NCI-H748 treated with DMSO at 0.1 percent for 48 hours (cell line): Measurements from ENCODE around the gene ZFP36L1.

Experiments
- DNase-seq: peaks from one replicate; lab custom pipeline; 2025; lab: John Stamatoyannopoulos, UW

ZFP36L1 gene

DNA sequence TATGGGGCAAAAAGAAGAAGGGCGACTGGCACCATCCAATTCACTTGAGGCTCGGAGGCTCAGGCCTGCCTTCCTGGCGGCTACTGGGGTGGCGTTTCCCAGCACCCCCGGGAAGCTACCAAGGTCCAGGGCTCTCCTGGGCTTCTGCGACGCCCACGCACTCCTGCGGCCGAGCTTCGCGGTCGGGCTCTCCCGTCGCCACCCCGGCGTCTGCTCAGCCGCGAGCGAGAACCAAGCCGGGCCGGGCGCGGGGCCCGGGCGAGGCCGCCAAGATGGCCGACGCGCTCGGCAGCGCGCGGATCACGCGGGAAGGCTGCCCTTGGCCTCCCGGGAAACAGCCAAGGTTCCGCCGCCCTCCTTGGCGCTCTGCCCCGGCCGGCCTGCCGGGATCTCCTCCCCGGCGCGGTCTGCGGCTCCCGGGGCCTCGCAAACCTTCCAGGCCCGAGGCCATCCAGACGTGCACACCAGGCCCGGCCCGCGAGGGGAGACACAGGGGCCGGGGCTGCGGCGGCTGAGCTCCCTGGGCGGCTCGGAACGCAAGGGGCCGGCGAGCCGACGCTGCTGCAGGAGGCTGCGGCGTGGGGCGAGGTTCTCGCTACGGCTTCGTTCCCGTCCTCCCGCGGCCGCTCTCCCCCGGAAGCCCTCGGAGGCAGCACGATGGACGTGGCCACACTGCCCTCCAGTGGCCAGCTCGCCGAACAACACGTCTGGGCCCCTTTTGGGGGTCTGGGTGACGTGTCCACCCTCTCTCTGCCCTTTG lies 23.5 kb upstream of the ZFP36L1 start:
- DNase-seq: peak; percentile 47

DNA sequence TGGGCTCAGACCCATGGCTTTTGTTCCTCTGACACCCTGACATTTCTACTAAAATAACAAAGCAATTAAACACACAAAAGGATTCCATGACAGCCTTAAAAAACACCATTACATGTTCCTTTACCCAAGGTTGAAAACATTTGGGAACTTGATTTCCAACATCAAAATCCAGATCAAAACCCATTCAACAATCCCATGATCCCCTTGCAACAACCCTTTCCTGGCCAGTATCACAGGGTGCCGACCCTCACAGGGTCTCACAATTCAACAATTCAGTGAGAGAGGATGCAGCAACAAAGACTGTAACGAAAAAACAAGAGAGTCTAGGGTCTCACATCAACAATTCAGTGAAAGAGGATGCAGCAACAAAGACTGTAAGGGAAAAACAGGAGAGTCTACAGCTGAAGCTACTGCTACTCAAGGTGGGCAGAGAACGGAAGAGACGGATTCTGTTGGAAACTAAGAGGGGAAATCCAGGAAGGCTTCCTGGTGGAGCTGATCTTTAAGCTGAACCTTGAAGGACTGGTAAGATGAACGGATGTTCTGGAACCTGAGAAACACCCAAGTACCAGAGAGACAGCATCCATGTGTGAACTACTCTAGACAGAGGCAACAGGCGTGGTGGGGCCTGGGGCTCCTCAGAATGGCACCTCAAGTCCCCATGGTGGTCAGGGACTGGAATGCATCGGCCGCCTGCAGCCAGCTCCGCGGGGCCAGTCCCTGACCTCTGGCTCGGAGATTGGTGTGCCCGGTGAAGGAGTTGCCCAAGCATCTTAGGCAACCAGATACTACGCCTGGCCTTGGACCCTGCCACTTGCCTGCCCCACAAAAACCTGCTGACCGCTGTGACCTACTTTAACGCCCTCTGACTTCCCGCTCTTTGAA lies 22.7 kb upstream of the ZFP36L1 start:
- no peak for DNase-seq

DNA sequence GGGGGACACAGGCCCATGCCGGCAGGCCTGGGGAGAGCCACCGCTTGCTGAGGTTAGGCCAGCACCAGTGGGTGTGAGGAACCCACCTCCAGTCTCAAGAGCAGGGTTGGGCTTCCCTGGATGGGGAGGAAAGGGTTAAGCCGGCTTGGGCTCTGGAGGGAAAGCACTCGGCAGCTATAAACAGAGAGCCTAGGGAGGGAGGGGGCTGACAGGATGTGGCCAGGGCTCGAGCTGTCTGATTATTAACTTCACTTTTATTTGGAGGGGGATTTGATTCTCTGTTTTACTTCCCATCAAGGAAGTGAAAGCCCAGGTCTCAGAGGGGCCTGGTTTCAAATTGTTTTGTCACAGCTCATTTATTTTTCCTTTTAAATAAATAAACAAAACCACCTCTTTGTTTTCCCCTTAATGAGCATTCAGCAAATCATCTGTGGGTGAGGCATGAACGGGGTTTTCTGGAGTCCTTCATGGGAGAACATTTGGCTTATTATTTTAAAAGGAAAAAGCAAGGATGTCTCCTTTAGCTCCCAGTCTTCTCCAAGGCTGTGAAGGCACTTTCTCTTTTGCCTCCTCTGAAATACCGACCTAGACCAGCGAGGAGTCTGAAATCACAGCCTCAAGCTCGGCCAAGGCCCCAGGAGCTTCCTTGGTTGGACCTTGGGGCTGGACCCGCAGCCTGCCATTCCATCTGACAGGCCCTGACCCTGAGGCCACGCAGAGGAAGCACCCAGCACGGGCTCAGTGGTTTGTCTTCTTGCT lies 21.9 kb upstream of the ZFP36L1 start:
- no peak for DNase-seq

DNA sequence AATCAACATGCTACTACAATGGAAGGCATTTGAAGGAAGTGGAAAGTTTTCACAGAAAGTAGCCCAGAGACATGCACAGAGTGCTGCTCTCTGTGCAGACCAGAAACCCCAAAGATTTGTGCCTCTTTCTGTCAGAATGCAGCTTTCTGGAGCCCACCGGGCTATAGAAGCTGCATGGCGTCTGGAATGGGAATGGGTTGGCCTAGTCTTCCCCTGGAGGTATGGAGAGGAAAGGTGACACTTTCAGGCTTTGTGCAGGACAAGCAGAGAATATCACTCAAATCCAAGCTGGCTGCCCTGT lies 21.3 kb upstream of the ZFP36L1 start:
- no peak for DNase-seq

DNA sequence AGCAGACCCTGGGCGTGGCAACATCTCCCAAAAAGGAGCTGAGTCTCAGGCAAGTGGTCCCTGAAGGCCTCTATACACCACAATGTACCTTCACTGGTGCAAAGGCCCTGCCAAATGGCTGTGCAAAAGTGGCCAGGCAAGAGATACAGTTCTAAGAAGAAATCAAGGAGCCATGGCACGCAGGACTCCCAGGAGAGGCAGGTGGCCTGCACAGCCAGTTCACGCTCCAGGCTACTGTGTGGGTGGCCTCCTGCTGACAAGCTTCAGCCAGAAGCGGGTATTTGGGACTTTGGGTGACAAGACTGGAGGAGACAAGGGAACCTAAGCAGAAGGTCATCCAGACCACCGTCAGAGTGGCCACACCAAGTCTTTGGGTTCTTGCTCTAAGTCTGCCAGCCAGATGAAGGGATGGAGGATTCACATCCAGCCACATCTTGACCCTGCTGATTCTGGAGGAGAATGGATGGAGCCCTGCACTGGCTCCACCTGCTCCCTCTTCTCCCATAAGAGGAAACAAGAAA lies 20.5 kb upstream of the ZFP36L1 start:
- DNase-seq: no peak

DNA sequence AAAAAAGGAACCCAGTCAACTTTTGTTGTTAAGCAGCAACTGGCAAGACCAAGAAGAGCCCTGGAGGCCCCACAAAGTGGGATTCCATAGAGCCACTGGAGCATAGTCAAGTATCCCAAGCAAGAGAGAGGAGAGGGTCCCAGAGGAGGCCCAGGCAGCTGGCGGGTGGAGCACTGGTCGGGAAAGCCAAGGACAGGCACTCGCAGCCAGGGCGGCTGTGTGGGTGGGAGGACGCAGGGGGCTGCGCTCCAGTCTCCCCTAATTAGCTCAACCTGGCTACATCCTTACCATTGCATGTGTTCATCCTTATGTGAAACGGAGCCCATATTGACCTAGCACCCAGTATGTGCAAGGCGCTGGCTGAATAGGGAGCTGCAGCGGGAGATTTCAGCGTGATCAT lies 18.3 kb upstream of the ZFP36L1 start:
- DNase-seq: no peak

DNA sequence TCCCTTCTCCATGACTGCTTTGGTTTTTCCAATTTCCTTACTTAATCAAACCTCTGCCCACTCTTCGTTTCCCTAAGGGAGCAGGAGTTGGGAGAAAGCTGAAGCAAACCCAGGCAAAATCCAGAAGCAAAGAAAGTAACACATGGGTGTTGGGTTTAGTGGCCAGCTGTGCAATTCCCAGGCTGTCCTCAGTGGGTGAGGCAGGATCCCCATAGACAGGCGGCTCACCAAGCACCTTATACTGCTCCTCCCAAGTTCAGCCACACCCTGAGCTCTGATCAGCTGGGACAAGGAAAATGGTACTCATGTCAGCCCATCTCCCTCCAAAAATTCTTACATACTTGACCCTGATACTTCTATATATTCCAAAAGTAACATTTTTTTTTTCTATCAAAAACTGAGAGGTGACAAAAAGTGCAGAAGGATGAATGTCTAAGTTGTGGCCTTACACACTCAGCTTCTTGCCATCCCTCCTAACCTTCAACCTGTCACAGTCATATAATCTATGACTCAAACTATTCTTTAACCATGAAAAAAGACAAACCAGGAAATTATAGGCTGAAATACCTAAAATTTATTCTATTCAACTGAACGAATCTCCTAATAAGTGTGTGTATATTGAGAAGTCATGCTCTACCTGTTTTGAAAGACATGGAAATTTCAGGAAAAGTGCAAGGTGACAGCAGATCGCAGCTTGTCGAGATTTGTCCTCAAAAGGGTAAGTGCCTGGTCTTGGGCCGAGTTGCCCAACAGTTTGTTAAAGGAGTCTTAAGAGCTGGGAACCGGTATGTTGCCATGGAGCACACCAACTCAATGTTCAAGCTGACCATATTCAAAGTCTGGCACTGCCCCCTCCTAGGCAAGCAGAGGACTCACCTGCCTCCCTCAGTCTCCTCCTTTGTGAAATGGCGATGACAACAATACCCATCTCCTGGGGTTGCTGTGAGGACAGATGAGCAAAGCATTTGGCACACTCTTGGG lies 17.6 kb upstream of the ZFP36L1 start:
- no peak for DNase-seq

DNA sequence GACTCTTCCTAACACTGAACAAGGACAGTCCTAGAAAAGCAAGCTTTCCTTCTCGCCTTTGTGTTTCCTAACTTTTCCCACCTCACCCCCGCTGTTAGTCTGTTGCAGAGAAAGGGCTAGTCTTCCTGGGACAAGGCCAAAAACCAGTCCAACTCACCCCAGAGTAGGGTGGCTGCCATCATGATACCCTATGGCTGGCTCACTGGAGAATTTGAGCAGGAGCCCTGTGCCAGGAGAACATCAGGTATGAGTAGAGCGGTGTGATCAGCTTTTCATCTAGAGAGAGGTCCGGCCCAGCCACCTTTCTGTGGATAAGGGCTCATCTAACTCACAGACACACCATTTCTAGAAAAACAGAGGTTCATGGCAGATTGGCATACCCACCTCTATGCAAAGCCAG lies 16.7 kb upstream of the ZFP36L1 start:
- DNase-seq: no peak

DNA sequence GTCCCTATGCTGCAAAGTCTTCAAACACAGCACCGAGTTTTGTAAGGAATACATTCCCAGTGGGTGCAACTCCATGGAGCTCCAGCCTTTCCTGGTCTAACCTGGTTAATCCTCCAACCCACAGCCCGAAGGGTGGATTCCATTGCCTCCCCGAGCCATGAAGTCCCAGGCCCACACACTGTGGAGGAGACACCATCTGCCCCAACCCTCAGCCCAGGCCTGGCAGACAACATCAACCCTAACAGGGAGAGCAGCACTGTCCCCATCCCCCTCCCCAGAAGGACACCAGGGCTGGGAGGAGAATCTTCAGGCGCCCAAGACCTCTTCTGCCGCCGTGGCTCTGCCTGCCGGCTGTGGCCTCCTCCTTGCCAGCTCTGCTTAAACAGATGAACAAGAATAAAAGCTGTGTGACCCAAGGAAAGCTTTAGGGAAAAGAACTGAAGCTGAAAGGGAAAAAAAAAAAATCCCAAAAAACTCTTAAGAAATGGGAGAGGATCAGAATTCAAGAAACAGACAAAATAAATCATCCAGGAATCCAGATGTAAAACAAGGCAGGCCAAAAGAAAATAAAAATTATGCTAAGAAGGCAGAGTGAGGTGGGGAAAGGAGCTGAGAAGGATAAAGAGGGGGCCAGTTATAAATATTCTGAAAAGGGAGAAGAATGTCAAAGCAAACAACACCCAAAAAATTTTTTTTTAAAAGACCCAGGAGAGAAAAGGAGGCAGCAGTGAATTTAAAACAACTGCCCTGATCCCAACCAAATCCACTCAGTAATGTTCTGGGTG lies 16.0 kb upstream of the ZFP36L1 start:
- DNase-seq: no peak

DNA sequence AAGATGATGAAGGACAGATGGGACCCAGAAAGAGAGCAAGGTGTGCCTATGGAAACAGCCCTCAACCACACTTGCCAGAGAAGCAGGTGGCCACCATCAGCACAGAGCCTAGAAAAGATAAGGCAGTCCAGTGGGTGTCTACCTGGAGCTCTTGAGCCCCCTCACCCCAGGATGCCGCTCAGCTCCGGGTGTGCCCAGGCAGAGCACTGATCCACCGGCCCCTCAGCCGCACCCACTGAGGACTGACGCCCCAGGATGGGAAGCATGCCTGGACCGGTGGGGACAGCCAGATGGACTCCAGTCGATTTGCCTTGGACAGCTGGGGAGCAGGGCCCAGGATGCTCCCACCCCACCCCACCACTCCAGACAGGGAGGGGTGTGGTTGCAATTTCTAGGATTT lies 15.1 kb upstream of the ZFP36L1 start:
- DNase-seq: no peak

DNA sequence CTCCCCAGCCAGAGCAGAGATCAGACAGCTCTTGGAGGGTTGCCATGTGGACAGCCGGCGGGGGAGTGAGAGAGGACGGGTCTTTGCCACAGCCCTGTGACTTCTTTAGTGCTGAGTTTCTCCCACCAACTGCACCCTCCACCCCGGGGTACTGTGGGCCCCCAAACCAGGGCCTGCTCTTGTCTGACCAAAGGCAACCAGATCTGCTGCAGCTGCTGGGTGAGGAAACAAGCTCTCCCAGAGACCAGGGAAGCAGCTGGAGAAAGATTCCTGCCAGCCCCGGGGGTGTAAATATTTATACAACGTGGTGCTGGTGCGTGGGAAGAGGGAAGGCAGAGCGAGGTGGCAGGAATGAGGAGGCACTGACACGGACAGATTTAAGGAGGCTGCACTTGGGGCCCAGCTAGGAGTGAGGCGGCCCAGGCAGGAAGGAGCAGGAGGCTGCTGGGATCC lies 14.3 kb upstream of the ZFP36L1 start:
- DNase-seq: no peak

DNA sequence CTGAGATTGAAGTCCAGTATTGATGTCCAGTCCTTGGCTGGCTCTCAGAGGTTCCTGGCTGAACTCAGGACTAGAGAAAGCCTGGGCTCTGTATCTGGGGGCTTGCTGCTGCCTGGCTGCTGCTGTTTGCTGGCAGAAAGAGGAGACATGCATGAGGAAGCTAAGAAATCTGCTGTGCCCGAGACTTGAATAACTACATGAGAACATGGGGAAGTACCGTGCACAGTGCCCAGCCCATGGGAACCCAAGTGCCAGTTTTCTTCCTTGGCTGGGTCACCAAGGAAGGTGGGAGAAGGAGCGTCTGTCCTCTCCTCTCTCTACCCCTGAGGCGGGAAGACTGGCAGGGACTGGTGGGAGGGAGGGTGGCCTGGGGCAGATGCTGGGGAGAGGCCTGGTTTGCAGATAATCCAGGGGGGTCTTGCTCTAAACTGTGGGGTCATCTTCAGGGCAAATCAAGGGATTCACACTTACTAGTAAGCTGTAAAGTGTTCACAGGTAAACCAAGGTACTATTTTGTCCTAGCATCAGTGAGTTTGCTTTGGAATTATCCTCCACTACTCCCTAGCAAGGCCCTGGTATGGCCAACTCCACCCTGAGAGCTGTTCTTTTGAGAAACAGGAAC lies 13.8 kb upstream of the ZFP36L1 start:
- DNase-seq: no peak

DNA sequence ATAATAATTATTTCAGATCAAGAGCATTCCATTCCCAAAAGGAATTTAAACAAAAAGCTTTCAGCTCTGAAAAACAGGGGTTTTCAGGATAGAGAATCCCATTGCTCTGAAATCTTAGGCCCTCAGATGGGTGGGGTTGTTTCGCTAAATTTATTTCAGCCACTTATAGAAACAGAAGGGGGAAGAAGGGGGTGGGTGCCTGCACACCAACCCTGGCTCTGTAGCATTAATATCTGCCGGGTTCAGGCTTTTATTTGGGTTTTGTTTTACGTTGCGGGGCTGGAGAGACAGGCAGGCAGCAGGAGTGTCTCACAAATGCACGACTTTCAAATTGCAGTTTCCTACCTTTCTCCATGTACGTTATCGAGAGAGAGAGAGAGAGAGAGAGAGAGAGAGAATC lies 12.5 kb upstream of the ZFP36L1 start:
- DNase-seq: no peak

DNA sequence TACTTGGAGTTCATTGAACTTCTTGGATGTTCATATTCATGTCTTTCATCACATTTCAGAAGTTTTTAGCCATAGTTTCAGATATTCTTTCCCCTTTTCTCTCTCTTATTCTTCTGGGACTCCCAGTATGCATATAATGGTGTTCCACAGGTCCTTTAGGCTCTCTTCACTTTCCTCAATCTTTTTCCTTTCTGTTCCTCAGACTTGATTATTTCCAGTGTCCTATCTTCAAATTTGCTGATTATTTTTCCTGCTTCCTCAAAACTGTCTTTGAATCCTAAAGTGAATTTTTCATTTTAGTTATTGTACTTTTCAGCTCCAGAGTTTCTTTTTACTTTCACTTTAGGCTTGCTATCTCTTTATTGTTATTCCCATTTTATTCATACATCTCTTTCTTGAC lies 8.8 kb upstream of the ZFP36L1 start:
- no peak for DNase-seq

DNA sequence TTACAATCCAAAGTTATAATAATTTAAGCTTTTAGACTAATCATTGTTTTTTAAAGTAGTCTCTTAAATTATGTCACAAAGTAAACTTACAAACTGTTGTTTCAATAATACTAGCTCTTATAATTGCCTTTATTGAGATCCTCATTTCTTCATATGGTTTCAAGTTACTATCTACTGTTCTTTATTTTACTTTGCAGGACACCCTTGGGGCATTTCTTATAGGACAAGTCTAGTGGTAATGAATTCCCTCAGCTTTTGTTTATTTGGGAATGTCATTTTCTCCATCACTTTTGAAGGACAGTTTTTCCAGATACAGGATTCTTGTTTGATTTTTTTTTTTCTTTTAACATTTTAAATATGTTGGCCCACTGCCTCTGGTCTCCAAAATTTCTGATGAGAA lies 8.1 kb upstream of the ZFP36L1 start:
- no peak for DNase-seq

DNA sequence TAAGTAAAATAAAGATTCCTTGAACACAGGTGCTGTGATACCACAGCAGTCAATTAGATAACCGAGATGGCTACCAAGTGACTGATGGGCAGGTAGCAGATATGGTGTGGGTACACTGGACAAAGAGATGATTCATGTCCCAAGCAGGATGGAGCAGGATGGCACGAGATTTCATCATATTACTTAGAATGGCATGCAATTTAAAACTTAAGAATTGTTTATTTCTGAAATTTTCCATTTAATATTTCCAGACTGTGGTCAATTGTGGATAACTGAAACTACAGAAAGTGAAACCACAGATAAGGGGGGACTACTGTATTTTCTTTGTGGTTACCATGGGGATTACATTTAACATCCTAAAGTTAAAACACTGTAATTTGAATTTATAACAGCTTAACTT lies 7.5 kb upstream of the ZFP36L1 start:
- DNase-seq: no peak

DNA sequence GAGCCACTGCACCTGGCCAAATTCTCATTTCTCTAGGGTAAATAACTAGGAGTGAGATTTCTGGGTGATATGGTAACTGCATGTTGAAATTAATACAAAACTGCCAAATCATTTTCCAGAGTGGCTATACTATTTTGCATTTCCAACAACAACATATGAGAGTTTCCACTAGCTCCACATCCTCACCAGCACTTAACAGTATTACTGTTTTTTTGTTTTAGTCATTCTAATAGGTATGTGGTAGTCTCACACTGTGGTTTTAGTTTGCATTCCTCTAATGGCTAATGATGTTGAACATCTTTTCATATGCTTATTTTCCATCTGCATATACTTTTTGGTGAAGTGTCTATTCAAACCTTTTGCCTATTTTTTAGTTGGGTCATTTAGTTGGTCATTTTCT lies 5.8 kb upstream of the ZFP36L1 start:
- no peak for DNase-seq

DNA sequence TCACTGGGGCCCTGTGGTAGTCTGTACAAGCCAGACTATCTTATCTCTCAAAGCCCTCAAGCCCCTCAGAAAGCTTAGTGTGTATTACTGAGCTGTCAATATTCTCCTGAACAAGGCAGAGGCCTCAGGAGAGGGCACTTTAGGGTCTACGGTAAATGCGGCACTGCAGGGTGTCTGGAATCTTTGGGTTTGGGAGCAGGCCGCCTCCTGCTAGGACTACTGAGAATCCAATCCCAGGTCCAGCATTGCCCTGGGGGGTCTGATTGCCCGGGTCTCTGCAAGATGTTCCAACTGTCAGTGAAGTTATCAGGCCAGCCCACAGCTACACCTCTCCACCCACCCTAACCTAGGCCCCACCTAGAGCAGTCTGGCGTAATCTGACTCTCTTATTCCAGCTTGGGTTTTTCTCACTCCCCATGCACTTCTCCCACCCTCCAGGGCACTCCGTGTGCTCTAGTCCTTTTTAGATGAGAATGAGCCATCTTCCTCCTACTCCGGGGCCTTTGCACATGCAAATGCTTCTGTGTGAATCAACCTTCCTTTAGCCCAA lies 4.3 kb upstream of the ZFP36L1 start:
- DNase-seq: no peak

DNA sequence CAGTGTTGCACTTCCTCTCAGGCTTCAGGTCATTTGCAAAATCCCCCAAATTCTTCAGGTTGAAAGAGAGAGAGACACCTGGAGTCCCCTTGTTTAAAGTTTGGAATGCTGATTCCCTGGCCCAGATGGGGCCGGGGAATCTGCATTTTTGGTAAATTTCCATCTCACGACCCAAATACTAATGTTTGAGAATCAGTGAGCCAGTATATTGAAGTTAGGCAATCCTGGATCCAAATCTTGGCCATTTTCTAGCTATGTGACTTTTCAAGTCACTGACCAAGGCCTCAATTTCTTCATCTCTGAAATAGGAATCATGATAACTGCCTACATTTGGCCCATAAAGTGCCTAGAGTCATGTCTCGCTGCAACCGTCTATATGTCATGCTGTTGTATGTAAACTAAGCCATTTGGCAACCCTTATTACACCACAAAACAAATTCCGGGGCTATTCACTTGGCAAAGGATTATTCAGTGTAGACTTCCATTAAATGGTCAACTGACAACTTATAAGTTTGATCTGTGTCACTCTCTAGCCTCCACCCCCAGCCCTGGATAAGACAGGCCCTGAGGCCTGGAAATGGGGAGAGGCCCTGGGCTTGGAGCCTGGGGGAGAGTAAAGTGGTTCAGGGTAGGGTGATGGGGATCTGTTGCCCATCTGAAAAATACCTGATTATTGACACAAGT lies 3.7 kb upstream of the ZFP36L1 start:
- DNase-seq: no peak
